Lung (tissue), 12 donors: Measurements from ENCODE around the gene SLC10A1. TPM values are rescaled to one million over a fixed set of nuclear protein-coding genes. Genes with fewer than 3 reads are reported as not detected.
"Not testable (repeated sequence)": the region's sequence is repeated elsewhere in the genome, so short reads cannot be mapped to it uniquely, and the experiment has no call there.

ENCODE experiments used
- ATAC-seq: fragments of 200-7000 bp; cut with Tn5 transposase; one replicate; pipeline ENCODE4 v1.9.1; 2020; ENCODE audit warnings: moderate number of reproducible peaks; ENCODE audit not compliant: insufficient read depth, low FRiP score
- DNase-seq, 3 donors: peaks; one replicate each; pipeline ENCODE4 v3.0.0-alpha.2; 2013 to 2017
- H3K27ac ChIP-seq, 2 donors: one replicate each; pipeline ENCODE4 v1.5.1; 2013; ENCODE audit warnings: mild to moderate bottlenecking in 2 of 2, moderate library complexity in 2 of 2, control low read depth in 1 of 2, inconsistent platforms in 1 of 2, low read depth in 1 of 2, low read length in 1 of 2
- H3K27me3 ChIP-seq, 3 donors: one replicate each; pipeline ENCODE4 v1.5.1; 2013; ENCODE audit warnings: low read length in 2 of 3; ENCODE audit not compliant: control insufficient read depth in 3 of 3, insufficient read depth in 3 of 3
- H3K36me3 ChIP-seq, 4 donors: one replicate each; pipeline ENCODE4 v1.5.1; 2013; ENCODE audit warnings: low read length in 4 of 4, mild to moderate bottlenecking in 1 of 4, moderate library complexity in 1 of 4; ENCODE audit not compliant: control insufficient read depth in 4 of 4, insufficient read depth in 4 of 4
- H3K4me1 ChIP-seq, 5 donors: one replicate each; pipeline ENCODE4 v1.5.1; 2013; ENCODE audit warnings: low read length in 5 of 5, mild to moderate bottlenecking in 2 of 5, moderate library complexity in 1 of 5; ENCODE audit not compliant: control insufficient read depth in 5 of 5, insufficient read depth in 5 of 5
- H3K4me3 ChIP-seq: one replicate; pipeline ENCODE4 v1.5.1; 2013; ENCODE audit warnings: mild to moderate bottlenecking, control low read depth, moderate library complexity
- H3K9ac ChIP-seq, 2 donors: one replicate each; pipeline ENCODE4 v1.5.1; 2013; ENCODE audit warnings: low read length in 2 of 2, control low read depth in 1 of 2; ENCODE audit not compliant: insufficient read depth in 1 of 2
- H3K9me3 ChIP-seq, 4 donors: one replicate each; pipeline ENCODE4 v1.5.1; 2013; ENCODE audit warnings: low read length in 3 of 4, mild to moderate bottlenecking in 1 of 4, moderate library complexity in 1 of 4; ENCODE audit not compliant: control insufficient read depth in 4 of 4, insufficient read depth in 3 of 4
- CTCF ChIP-seq: IDR thresholded peaks from 2 replicates; pipeline ENCODE4 v1.5.1; 2012; ENCODE audit warnings: mild to moderate bottlenecking; ENCODE audit errors: control extremely low read depth, extremely low read depth
- WGBS, 2 donors: extraction: QIAGEN DNeasy Blood & Tissue Kit; methylation state at CpG; one replicate each; pipeline ENCODE4 v1.1.7; 2013; 5-methylcytosine and 5-hydroxymethylcytosine counted together
- polyA plus RNA-seq, 2 donors: library from polyadenylated mRNA; stranded (reverse); fragments of 200-250 nt; gene quantifications; one replicate each; pipeline ENCODE4 v1.2.1, GENCODE V29; 2013
- total RNA-seq, 2 donors: library from RNA; depleted of rRNA in 1 of 2; stranded (reverse); fragments of >200 nt in 1 of 2; gene quantifications; one replicate each; pipeline ENCODE4 v1.2.1, GENCODE V29; 2014 to 2021
- donor health status: control.
- donor health status: control.
- donor health status: Bipolar disorder and iron deficiency.
- donor health status: healthy.
- donor health status: DM: yes; HTN: yes; CAD: no.

Gene SLC10A1
- total and polyA plus RNA-seq, 4 donors, result not detected

- Histone ChIP-seq H3K9ac (no peak overlapping the region), H3K9me3 (no peaks in the 10 kb centered on the region), H3K36me3 (no peaks in the 10 kb centered on the region), H3K4me3 (no peak overlapping the region), H3K4me1 (no peaks in the 10 kb centered on the region), H3K27me3 (no peaks in the 10 kb centered on the region), H3K27ac (no peak overlapping the region)
- ATAC-seq (no peak), DNase-seq (no peak)
- TF ChIP-seq CTCF, result no peak
- 98% methylated on average over 2 of the region's 2 CpGs for WGBS, 2 donors
These were observed 46.5 kb downstream of the SLC10A1 start for GRCh38 chr14:69750495-69750894.

GRCh38 chr14:69749956-69750355 lies 47.1 kb downstream of the SLC10A1 start:
- no peak overlapping the region for H3K4me3 ChIP-seq
- no peak overlapping the region for H3K9ac ChIP-seq
- H3K4me1 ChIP-seq, result no peaks in the 10 kb centered on the region
- ATAC-seq (no peak), DNase-seq (no peak)
- no peaks in the 10 kb centered on the region for H3K9me3 ChIP-seq
- H3K27ac ChIP-seq, result no peak overlapping the region
- H3K27me3 ChIP-seq, result no peaks in the 10 kb centered on the region
- no peaks in the 10 kb centered on the region for H3K36me3 ChIP-seq
- TF ChIP-seq CTCF, result no peak
- WGBS, 2 donors, result 79 to 88% methylated on average over 1 of the region's 1 CpG

- no peak overlapping the region for H3K9ac ChIP-seq
- no peaks in the 10 kb centered on the region for H3K27me3 ChIP-seq
- no peaks in the 10 kb centered on the region for H3K4me1 ChIP-seq
- H3K27ac ChIP-seq, result no peak overlapping the region
- DNase-seq (no peak), ATAC-seq (no peak)
- H3K4me3 ChIP-seq, result no peak overlapping the region
- no peaks in the 10 kb centered on the region for H3K9me3 ChIP-seq
- H3K36me3 ChIP-seq, result no peaks in the 10 kb centered on the region
- no peak for TF ChIP-seq CTCF
- WGBS, 2 donors, result 91 to 97% methylated on average over 1 of the region's 1 CpG
These were observed 56.0 kb downstream of the SLC10A1 start for GRCh38 chr14:69741055-69741454.

- not testable (repeated sequence) for H3K4me3 ChIP-seq, H3K27ac ChIP-seq, H3K4me1 ChIP-seq, ATAC-seq, DNase-seq, H3K36me3 ChIP-seq, H3K9me3 ChIP-seq, H3K9ac ChIP-seq, H3K27me3 ChIP-seq
- 85 to 93% methylated on average over 4 of the region's 4 CpGs for WGBS, 2 donors
These were observed 60.6 kb downstream of the SLC10A1 start for GRCh38 chr14:69736405-69736804.

GRCh38 chr14:69731919-69732598 lies 65.0 kb downstream of the SLC10A1 start:
- ATAC-seq, H3K4me1 ChIP-seq, H3K27me3 ChIP-seq, H3K4me3 ChIP-seq, H3K36me3 ChIP-seq, H3K27ac ChIP-seq, DNase-seq, H3K9ac ChIP-seq, H3K9me3 ChIP-seq: not testable (repeated sequence)
- WGBS, 2 donors, result 95 to 97% methylated on average over 8 of the region's 8 CpGs
